GM11168 (cell line): Measurements from ENCODE around the gene AQP9.

Experiments used
- in situ Hi-C: fragments of 300-500 bp; cut with MboI; formaldehyde crosslinking; loops from one replicate; pipeline ENCODE4 v1.12.0; 2022; ENCODE audit warnings: low sequenced_read_pairs; ENCODE audit not compliant: unreplicated experiment

Gene AQP9

GRCh38 chr15:58139276-58139988, 1.3 kb downstream of the AQP9 start:
- in situ Hi-C loops = no loop called here

GRCh38 chr15:58139989-58140522, 1.9 kb downstream of the AQP9 start:
- in situ Hi-C loops = no loop called here

GRCh38 chr15:58141894-58142293, 3.7 kb downstream of the AQP9 start:
- in situ Hi-C loops = no loop called here

- in situ Hi-C loops = no loop called here
These were observed 4.8 kb downstream of the AQP9 start for GRCh38 chr15:58142827-58143461.

GRCh38 chr15:58145606-58146005, 7.4 kb downstream of the AQP9 start:
- in situ Hi-C loops = no loop called here

- in situ Hi-C loops = no loop called here
These were observed 8.0 kb downstream of the AQP9 start for GRCh38 chr15:58146211-58146610.

- in situ Hi-C loops = no loop called here
These were observed 8.6 kb downstream of the AQP9 start for GRCh38 chr15:58146749-58147148.

GRCh38 chr15:58147171-58147611, 9.0 kb downstream of the AQP9 start:
- in situ Hi-C loops = no loop called here

GRCh38 chr15:58148120-58148519, 9.9 kb downstream of the AQP9 start:
- in situ Hi-C loops = no loop called here

GRCh38 chr15:58148633-58149445, 10.7 kb downstream of the AQP9 start:
- in situ Hi-C loops = no loop called here

GRCh38 chr15:58154769-58155168, 16.6 kb downstream of the AQP9 start:
- in situ Hi-C loops = no loop called here

GRCh38 chr15:58159827-58160386, 21.7 kb downstream of the AQP9 start:
- in situ Hi-C loops = no loop called here

GRCh38 chr15:58161436-58161930, 23.3 kb downstream of the AQP9 start:
- in situ Hi-C loops = no loop called here

- in situ Hi-C loops = no loop called here
These were observed 25.8 kb downstream of the AQP9 start for GRCh38 chr15:58163985-58164384.

GRCh38 chr15:58164926-58165325, 26.7 kb downstream of the AQP9 start:
- in situ Hi-C loops = no loop called here

- in situ Hi-C loops = no loop called here
These were observed 27.5 kb downstream of the AQP9 start for GRCh38 chr15:58165661-58166060.

GRCh38 chr15:58167095-58167691, 29.0 kb downstream of the AQP9 start:
- in situ Hi-C loops = no loop called here

- in situ Hi-C loops = no loop called here
These were observed 31.8 kb downstream of the AQP9 start for GRCh38 chr15:58169934-58170333.

GRCh38 chr15:58171476-58172061, 33.4 kb downstream of the AQP9 start:
- in situ Hi-C loops = no loop called here

GRCh38 chr15:58174709-58175108, 36.5 kb downstream of the AQP9 start:
- in situ Hi-C loops = no loop called here
